Suprapubic skin (tissue), 4 donors: ENCODE data around the gene NMNAT2. TPM values are rescaled to one million over a fixed set of nuclear protein-coding genes. Genes with fewer than 3 reads are reported as not detected.
"Not testable (repeated sequence)": the region's sequence is repeated elsewhere in the genome, so short reads cannot be mapped to it uniquely, and the experiment has no call there.

Source experiments
- DNase-seq, 2 donors: peaks; one replicate each; pipeline ENCODE4 v3.0.0-alpha.2; 2019; ENCODE audit warnings: low spot score in 2 of 2
- H3K27ac ChIP-seq: fragments of 200-600 bp; sonication (generic); one replicate; pipeline ENCODE4 v1.5.1; 2019
- H3K27me3 ChIP-seq: fragments of 200-600 bp; sonication (generic); one replicate; pipeline ENCODE4 v1.5.1; 2019
- H3K36me3 ChIP-seq: fragments of 200-600 bp; sonication (generic); one replicate; pipeline ENCODE4 v1.5.1; 2019
- H3K4me1 ChIP-seq: fragments of 200-600 bp; sonication (generic); one replicate; pipeline ENCODE4 v1.5.1; 2019
- H3K4me3 ChIP-seq: fragments of 200-600 bp; sonication (generic); one replicate; pipeline ENCODE4 v1.5.1; 2019; ENCODE audit warnings: mild to moderate bottlenecking
- H3K9me3 ChIP-seq: fragments of 200-600 bp; sonication (generic); one replicate; pipeline ENCODE4 v1.5.1; 2019
- EP300 ChIP-seq: sonication (generic); formaldehyde crosslinking; IDR thresholded peaks from one replicate; pipeline ENCODE4 v1.6.1; 2017; ENCODE audit warnings: antibody characterized with exemption
- POLR2A ChIP-seq, 2 donors: fragments of 450-650 bp; IDR thresholded peaks; one replicate each; pipeline ENCODE4 v1.6.1; 2017; ENCODE audit warnings: antibody characterized with exemption in 2 of 2, mild to moderate bottlenecking in 2 of 2, moderate library complexity in 2 of 2
- POLR2AphosphoS5 ChIP-seq, 3 donors: sonication (generic); formaldehyde crosslinking; IDR thresholded peaks; one replicate each; pipeline ENCODE4 v1.6.1; 2017; ENCODE audit warnings: antibody characterized with exemption in 3 of 3
- WGBS: methylation state at CpG from one replicate; pipeline ENCODE4 v1.1.5; 2018; 5-methylcytosine and 5-hydroxymethylcytosine counted together
- total RNA-seq, 4 donors: library from RNA; depleted of rRNA; stranded (reverse); fragments of >200 nt; gene quantifications; one replicate each; pipeline ENCODE4 v1.1.0, GENCODE V29; 2016
- TF ChIP-seq, protein P1 (sequence below), 2 donors: fragments of 200-600 bp in 1 of 2; fragments of 450-650 bp in 1 of 2; sonication (generic) in 1 of 2; IDR thresholded peaks; one replicate each; pipeline ENCODE4 v1.5.1; 2016 to 2019; ENCODE audit warnings: antibody characterized with exemption in 2 of 2, mild to moderate bottlenecking in 1 of 2, moderate library complexity in 1 of 2

Gene NMNAT2
- total RNA-seq, 4 donors from 2014 or later = 0.48 to 0.81 (median 0.68) TPM

DNA sequence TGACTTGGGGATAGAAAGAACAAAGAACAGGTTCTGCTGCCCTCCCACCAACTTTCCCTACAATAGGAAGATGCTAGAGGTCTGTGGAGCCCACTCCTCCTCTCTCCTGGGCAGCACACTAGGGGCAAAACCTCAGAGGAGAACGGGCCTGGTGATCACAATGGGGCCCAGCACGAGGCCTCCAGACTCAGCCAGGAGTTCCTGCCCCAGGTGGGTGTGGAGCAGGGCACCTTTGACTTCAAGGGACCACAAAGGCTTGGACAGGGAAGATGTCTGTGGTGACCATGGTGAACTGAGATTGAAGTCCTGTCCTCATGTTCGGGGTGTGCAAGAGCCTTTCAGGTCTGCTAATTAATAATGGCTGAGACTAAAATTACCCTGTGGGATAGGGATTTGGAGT, 143.3 kb downstream of the NMNAT2 start:
- Histone ChIP-seq H3K27me3 (no peaks in the 10 kb centered on the region), H3K9me3 (no peaks in the 10 kb centered on the region), H3K36me3 (no peaks in the 10 kb centered on the region), H3K4me1 (peaks cover 40% of the 10 kb centered on the region), H3K4me3 (no peak overlapping the region), H3K27ac (no peak overlapping the region)
- 89% methylated on average over 3 of the region's 3 CpGs for WGBS
- TF ChIP-seq, protein P1, sequence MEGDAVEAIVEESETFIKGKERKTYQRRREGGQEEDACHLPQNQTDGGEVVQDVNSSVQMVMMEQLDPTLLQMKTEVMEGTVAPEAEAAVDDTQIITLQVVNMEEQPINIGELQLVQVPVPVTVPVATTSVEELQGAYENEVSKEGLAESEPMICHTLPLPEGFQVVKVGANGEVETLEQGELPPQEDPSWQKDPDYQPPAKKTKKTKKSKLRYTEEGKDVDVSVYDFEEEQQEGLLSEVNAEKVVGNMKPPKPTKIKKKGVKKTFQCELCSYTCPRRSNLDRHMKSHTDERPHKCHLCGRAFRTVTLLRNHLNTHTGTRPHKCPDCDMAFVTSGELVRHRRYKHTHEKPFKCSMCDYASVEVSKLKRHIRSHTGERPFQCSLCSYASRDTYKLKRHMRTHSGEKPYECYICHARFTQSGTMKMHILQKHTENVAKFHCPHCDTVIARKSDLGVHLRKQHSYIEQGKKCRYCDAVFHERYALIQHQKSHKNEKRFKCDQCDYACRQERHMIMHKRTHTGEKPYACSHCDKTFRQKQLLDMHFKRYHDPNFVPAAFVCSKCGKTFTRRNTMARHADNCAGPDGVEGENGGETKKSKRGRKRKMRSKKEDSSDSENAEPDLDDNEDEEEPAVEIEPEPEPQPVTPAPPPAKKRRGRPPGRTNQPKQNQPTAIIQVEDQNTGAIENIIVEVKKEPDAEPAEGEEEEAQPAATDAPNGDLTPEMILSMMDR (IDR thresholded peaks at IDR 0.05) = no peak
- TF ChIP-seq POLR2A (IDR thresholded peaks at IDR 0.05) (no peak), EP300 (no peak), POLR2AphosphoS5 (IDR thresholded peaks at IDR 0.05) (no peak)
- DNase-seq = no peak

DNA sequence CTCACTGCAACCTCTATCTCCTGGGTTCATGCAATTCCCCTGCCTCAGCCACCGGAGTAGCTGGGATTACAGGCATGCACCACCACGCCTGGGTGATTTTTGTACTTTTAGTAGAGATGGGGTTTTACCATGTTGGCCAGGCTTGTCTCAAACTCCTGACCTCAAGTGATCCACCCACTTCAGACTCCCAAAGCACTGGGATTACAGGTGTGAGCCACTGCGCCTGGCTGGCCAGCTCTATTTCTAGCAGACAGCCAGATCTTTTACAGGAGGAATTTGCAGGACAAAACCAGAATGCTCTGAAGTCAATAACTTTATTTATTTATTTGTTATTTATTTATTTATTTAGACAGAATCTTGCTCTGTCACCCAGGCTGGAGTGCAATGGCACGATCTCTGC, 144.2 kb downstream of the NMNAT2 start:
- DNase-seq, H3K27me3 ChIP-seq, H3K27ac ChIP-seq, H3K4me3 ChIP-seq, H3K9me3 ChIP-seq, H3K36me3 ChIP-seq: not testable (repeated sequence)
- WGBS = 71% methylated on average over 4 of the region's 4 CpGs
- H3K4me1 ChIP-seq = peaks cover 31% of the 10 kb centered on the region

DNA sequence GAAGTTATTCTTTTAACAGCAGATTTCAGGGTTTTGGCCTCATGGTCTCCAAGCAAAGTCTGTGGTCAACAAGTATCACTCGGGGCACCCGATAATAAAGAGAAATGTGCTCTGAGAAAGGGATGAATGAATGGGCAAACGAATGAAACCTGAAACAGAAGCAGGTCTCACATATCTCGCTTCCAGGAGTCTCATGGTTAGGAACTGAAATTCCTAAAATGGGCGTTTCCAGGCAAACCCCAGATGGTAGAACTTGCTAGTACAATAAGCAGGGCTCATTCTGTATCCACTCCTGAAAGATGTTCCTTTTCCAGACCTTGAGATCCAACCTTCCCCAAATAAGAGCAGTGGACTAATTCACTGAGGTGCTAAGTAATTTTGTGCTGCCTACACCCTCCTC, 144.9 kb downstream of the NMNAT2 start:
- 67% methylated on average over 5 of the region's 5 CpGs for WGBS
- Histone ChIP-seq H3K27ac (peak overlapping the region; percentile 25), H3K4me1 (peaks cover 25% of the 10 kb centered on the region), H3K9me3 (no peaks in the 10 kb centered on the region), H3K4me3 (no peak overlapping the region), H3K36me3 (no peaks in the 10 kb centered on the region), H3K27me3 (no peaks in the 10 kb centered on the region)
- DNase-seq = no peak
- TF ChIP-seq POLR2A (IDR thresholded peaks at IDR 0.05) = no peak
- TF ChIP-seq, protein P1 (IDR thresholded peaks at IDR 0.05) = no peak
- no peak for TF ChIP-seq EP300
- TF ChIP-seq POLR2AphosphoS5 (IDR thresholded peaks at IDR 0.05) = no peak

DNA sequence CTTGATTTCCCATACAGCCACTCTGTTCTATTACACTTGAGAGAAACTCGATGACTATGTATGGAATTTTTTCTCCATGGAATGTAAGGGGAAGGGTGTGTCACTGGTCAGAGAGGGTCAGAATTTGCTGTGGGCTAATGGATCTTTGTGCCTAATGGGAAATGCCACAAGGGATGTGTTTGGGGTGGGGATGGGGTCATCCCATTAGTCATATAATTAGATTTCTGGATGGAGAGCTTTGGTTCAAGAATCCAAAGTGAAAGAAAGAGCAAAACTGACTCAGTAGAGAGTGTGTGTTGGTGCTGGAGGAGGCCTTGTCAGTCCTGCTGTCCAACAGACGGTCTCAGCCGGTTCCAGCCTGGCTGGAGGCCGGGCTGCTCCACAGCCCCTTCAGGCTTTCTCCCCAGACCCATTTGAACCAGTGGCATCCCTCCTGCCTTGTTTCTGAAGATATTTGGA, 145.8 kb downstream of the NMNAT2 start:
- H3K27ac ChIP-seq = peak overlapping the region; percentile 25
- no peaks in the 10 kb centered on the region for H3K27me3 ChIP-seq
- H3K36me3 ChIP-seq = no peaks in the 10 kb centered on the region
- no peak for TF ChIP-seq POLR2AphosphoS5 (IDR thresholded peaks at IDR 0.05)
- TF ChIP-seq POLR2A (IDR thresholded peaks at IDR 0.05) = no peak
- H3K4me3 ChIP-seq = no peak overlapping the region
- 60% methylated on average over 3 of the region's 4 CpGs for WGBS
- no peaks in the 10 kb centered on the region for H3K9me3 ChIP-seq
- peaks cover 20% of the 10 kb centered on the region for H3K4me1 ChIP-seq
- no peak for DNase-seq

DNA sequence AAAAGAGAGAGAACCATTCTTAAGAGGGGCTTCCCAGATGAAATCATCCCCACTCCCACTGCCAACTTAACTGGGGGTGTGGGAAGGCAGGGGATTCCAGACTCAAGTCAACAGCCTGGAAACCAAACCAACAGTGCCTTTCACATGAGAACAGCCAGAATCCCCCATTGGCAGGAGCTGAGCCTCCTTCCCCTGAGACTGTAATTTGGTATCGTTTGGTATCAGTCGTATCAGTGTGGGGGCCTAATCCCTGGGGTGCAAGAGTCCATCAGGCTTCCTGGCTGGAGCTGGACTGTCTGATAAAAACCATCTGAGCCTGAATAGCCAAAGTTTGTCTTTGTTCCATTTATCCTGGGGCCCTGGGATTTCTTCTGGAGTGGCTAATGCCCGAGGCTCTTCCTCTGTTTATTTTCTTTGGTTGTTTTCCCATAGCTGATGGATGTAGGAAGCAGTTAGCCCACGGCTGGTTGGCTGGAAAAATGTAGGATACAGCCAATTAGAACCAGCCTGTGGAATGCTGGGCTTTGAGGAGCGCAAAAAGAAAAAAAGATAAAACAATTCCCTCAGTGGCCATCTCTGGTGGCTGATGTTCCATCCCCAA, 147.5 kb downstream of the NMNAT2 start:
- H3K4me3 ChIP-seq = no peak overlapping the region
- H3K4me1 ChIP-seq = peaks cover 19% of the 10 kb centered on the region
- TF ChIP-seq POLR2A (IDR thresholded peaks at IDR 0.05) (no peak), POLR2AphosphoS5 (IDR thresholded peaks at IDR 0.05) (no peak), EP300 (no peak)
- TF ChIP-seq, protein P1 (IDR thresholded peaks at IDR 0.05) = no peak
- 32% methylated on average over 5 of the region's 5 CpGs for WGBS
- no peaks in the 10 kb centered on the region for H3K27me3 ChIP-seq
- no peak overlapping the region for H3K27ac ChIP-seq
- DNase-seq = peak in 1 of 2 donors; percentile 44
- no peaks in the 10 kb centered on the region for H3K9me3 ChIP-seq
- no peaks in the 10 kb centered on the region for H3K36me3 ChIP-seq

DNA sequence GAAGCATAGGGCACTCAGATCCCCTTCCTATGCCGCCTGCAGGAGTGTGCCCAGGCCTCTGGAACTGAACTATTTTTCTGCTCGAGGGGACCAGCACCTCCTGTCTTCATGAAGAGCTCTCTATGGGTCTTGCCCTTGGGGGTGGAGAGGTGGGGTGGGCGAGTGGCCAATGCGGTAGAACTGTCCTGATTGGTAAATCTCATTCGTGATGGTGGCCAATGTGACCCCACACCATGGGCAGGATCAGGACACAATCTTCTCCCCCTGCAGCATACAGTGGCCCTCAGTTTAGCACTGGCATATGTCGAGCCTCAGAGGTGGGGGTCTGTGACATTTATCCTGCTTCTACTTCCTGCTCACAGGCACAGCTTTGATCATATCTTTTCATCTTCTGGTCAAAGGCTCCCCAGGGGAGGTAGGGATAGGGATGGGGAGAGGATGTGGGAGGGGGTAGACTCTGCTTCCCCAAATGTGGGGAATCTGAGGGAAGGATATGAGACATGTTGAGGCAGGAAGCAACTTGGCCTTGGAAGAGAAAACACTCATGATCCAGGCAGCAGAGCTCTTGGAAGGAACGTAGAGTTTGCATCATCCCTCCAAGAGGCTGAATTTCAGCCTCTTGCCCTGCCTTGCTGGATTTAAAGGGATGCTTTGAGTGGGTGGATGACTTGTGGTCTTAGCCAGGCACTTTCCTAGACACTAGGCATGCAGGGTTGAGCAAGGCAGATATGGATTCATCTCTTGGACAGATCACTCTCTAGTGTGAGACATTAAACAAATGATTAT, 150.3 kb downstream of the NMNAT2 start:
- Histone ChIP-seq H3K36me3 (no peaks in the 10 kb centered on the region), H3K9me3 (no peaks in the 10 kb centered on the region), H3K27me3 (no peaks in the 10 kb centered on the region), H3K27ac (peak overlapping the region; percentile 49), H3K4me1 (peaks cover 8% of the 10 kb centered on the region), H3K4me3 (no peak overlapping the region)
- no peak for TF ChIP-seq EP300
- TF ChIP-seq POLR2AphosphoS5 (IDR thresholded peaks at IDR 0.05) = peak in 1 of 3 donors; percentile 38
- 45% methylated on average over 4 of the region's 7 CpGs for WGBS
- DNase-seq = peak in 1 of 2 donors; percentile 67
